ENCODE data around the gene ARPIN. TPM values are rescaled to one million over a fixed set of nuclear protein-coding genes. Genes with fewer than 3 reads are reported as not detected.

ARPIN gene
- total RNA-seq, 2 experiments from 2014 or later = not detected

- POLR2A ChIA-PET = interaction anchor here (0.6 to 0.9 kb wide), 4 partner anchors 159 to 297 kb away, joined by 3 to 6 read pairs (median 3); no protein-coding TSS in a partner anchor
- BruUV-seq (replicated peaks) = no TSS peak
- peak overlapping the region; percentile 40; the same call in 1 of the 2 replicates for H2AFZ ChIP-seq (ENCODE audit: low read length)
Observed at GRCh38 chr15:89898614-89899294, 14.0 kb downstream of the ARPIN start.

DNA sequence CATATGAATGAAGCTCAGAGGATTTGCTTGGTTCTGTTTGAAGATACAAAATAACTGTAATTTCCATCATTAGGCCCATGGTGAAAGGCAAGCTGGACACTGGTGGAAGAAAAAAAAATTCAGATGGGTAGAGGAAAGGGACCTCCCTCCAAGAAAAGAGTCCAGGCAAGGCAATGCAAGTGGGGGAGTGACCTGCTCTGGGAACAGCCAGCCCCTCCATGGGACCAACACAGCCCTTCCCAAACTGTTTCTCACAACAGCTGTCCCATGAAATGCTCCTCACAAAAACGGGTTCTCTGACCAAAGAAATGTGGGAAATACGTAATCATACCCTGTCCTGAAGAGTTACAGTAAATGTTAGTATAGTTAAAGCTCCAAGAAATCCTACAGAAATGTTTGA is 14.6 kb downstream of the ARPIN start:
- Histone ChIP-seq H3K79me2 (ENCODE audit: insufficient read depth, low read depth, low read length) (peaks cover 5% of the 10 kb centered on the region; the same call in 1 of the 2 replicates), H4K20me1 (ENCODE audit: insufficient read depth, low read length) (no peaks in the 10 kb centered on the region), H3K4me1 (ENCODE audit: insufficient read depth, low read length, poor library complexity, severe bottlenecking) (peaks cover 6% of the 10 kb centered on the region), H3K4me3 (ENCODE audit: low read depth, low read length, poor library complexity, severe bottlenecking) (no peak overlapping the region), H3K4me2 (ENCODE audit: low read length) (no peak overlapping the region), H3K9me3 (ENCODE audit: low read length) (no peaks in the 10 kb centered on the region), H3K27ac (ENCODE audit: low read depth, low read length, poor library complexity, severe bottlenecking) (no peak overlapping the region), H3K9me2 (ENCODE audit: insufficient read depth, low read length) (no peaks in the 10 kb centered on the region), H2AFZ (ENCODE audit: low read length) (peak overlapping the region; percentile 40; the same call in 1 of the 2 replicates), H3K36me3 (ENCODE audit: insufficient read depth, low read length) (no peaks in the 10 kb centered on the region)
- intact Hi-C loops (cut with micrococcal nuclease; ENCODE audit: unreplicated experiment) = loop anchor here (1.0 kb wide), 3 partner anchors 73 to 189 kb away; no protein-coding TSS in a partner anchor
- TF ChIP-seq, protein P1, sequence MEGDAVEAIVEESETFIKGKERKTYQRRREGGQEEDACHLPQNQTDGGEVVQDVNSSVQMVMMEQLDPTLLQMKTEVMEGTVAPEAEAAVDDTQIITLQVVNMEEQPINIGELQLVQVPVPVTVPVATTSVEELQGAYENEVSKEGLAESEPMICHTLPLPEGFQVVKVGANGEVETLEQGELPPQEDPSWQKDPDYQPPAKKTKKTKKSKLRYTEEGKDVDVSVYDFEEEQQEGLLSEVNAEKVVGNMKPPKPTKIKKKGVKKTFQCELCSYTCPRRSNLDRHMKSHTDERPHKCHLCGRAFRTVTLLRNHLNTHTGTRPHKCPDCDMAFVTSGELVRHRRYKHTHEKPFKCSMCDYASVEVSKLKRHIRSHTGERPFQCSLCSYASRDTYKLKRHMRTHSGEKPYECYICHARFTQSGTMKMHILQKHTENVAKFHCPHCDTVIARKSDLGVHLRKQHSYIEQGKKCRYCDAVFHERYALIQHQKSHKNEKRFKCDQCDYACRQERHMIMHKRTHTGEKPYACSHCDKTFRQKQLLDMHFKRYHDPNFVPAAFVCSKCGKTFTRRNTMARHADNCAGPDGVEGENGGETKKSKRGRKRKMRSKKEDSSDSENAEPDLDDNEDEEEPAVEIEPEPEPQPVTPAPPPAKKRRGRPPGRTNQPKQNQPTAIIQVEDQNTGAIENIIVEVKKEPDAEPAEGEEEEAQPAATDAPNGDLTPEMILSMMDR (conservative IDR thresholded peaks at IDR 0.05; ENCODE audit: low read length) = no peak
- TF ChIP-seq EZH2phosphoT487 (IDR thresholded peaks at IDR 0.05; ENCODE audit: borderline replicate concordance, low read depth, low read length) = no peak
- BruUV-seq (replicated peaks) = no TSS peak
- CTCF ChIA-PET (ENCODE audit: unreplicated experiment) = no interaction called here
- POLR2A ChIA-PET = interaction anchor here (0.7 to 0.9 kb wide), 3 partner anchors 159 to 197 kb away, joined by 3 to 6 read pairs (median 3); no protein-coding TSS in a partner anchor
- no peak for DNase-seq (ENCODE audit: low spot score)

More at GRCh38 chr15:89898614-89899294, 14.0 kb downstream of the ARPIN start:
- intact Hi-C loops (cut with micrococcal nuclease; ENCODE audit: unreplicated experiment) = loop anchor here (1.0 kb wide), 3 partner anchors 73 to 189 kb away; no protein-coding TSS in a partner anchor
- TF ChIP-seq EZH2phosphoT487 (IDR thresholded peaks at IDR 0.05; ENCODE audit: borderline replicate concordance, low read depth, low read length) = no peak
- TF ChIP-seq, protein P1 (conservative IDR thresholded peaks at IDR 0.05; ENCODE audit: low read length) = peak; percentile 86
- no peaks in the 10 kb centered on the region for H3K79me2 ChIP-seq (ENCODE audit: insufficient read depth, low read depth, low read length)
- no peak overlapping the region for H3K4me3 ChIP-seq (ENCODE audit: low read depth, low read length, poor library complexity, severe bottlenecking)
- no peaks in the 10 kb centered on the region for H4K20me1 ChIP-seq (ENCODE audit: insufficient read depth, low read length)
- H3K36me3 ChIP-seq (ENCODE audit: insufficient read depth, low read length) = no peaks in the 10 kb centered on the region
- no peaks in the 10 kb centered on the region for H3K9me2 ChIP-seq (ENCODE audit: insufficient read depth, low read length)
- DNase-seq (ENCODE audit: low spot score) = peak; percentile 82
- no peak overlapping the region for H3K27ac ChIP-seq (ENCODE audit: low read depth, low read length, poor library complexity, severe bottlenecking)
- CTCF ChIA-PET (ENCODE audit: unreplicated experiment) = no interaction called here
- no peak overlapping the region for H3K4me2 ChIP-seq (ENCODE audit: low read length)
- H3K9me3 ChIP-seq (ENCODE audit: low read length) = no peaks in the 10 kb centered on the region
- peaks cover 6% of the 10 kb centered on the region for H3K4me1 ChIP-seq (ENCODE audit: insufficient read depth, low read length, poor library complexity, severe bottlenecking)

Measured in OCI-LY7 (cell line).